SK-N-SH (cell line): Measurements from ENCODE around the gene FRMD8. TPM values are rescaled to one million over a fixed set of nuclear protein-coding genes. Genes with fewer than 3 reads are reported as not detected.

Experiments used
- CTCF ChIA-PET: fragments of 300-600, 350-600 bp; formaldehyde crosslinking; extraction: SDS; loops from one replicate; lab custom pipeline; 2021; lab: Yijun Ruan, JAX
- POLR2A ChIA-PET: fragments of 350-600 bp; sonication (Branson Sonifier 250); formaldehyde crosslinking; extraction: SDS; loops from one replicate; lab custom pipeline; 2020; ENCODE audit warnings: antibody characterized with exemption, inconsistent platforms; lab: Yijun Ruan, JAX
- DNase-seq: peaks from one replicate; pipeline ENCODE4 v3.0.0; 2012
- H2AFZ ChIP-seq: fragments of 200-600 bp; sonication (generic); 2 replicates; pipeline ENCODE4 v1.8.1; 2016; ENCODE audit warnings: antibody characterized with exemption, mild to moderate bottlenecking, low read depth
- H3F3A ChIP-seq: fragments of 200-600 bp; sonication (generic); replicated peaks from 2 replicates; pipeline ENCODE3; 2016; ENCODE audit warnings: antibody characterized with exemption, mild to moderate bottlenecking; ENCODE audit not compliant: insufficient read depth
- H3K27ac ChIP-seq, 2 experiments: fragments of 200-500 bp in 1 of 2; fragments of 200-600 bp in 1 of 2; sonication (Bioruptor generic) in 1 of 2; sonication (generic), shearing (Covaris generic) in 1 of 2; 2 replicates each; pipeline versions ENCODE4 v1.5.1 to v1.6.1; 2014 to 2016; ENCODE audit warnings: low read depth in 2 of 2, inconsistent platforms in 1 of 2, low read length in 1 of 2, mild to moderate bottlenecking in 1 of 2, mixed read lengths in 1 of 2
- H3K27me3 ChIP-seq: fragments of 200-600 bp; sonication (generic), shearing (Covaris generic); 2 replicates; pipeline ENCODE4 v1.6.1; 2016; ENCODE audit warnings: mixed run types; ENCODE audit not compliant: insufficient read depth
- H3K36me3 ChIP-seq, 2 experiments: fragments of 200-500 bp in 1 of 2; fragments of 200-600 bp in 1 of 2; sonication (Bioruptor generic) in 1 of 2; sonication (generic) in 1 of 2; replicated peaks in 1 of 2; 2 replicates each; pipeline versions ENCODE3 to v1.5.1; 2014 to 2016; ENCODE audit warnings: low read length in 1 of 2, mild to moderate bottlenecking in 1 of 2; ENCODE audit not compliant: insufficient read depth in 2 of 2, control insufficient read depth in 1 of 2
- H3K4me1 ChIP-seq, 2 experiments: fragments of 200-500 bp in 1 of 2; fragments of 200-600 bp in 1 of 2; sonication (Bioruptor generic) in 1 of 2; sonication (generic), shearing (Covaris generic) in 1 of 2; 2 replicates each; pipeline versions ENCODE4 v1.5.1 to v1.6.1; 2014 to 2016; ENCODE audit warnings: low read depth in 1 of 2, low read length in 1 of 2, mixed run types in 1 of 2; ENCODE audit not compliant: insufficient read depth in 2 of 2, control insufficient read depth in 1 of 2
- H3K4me2 ChIP-seq: fragments of 200-600 bp; sonication (generic), shearing (Covaris generic); 2 replicates; pipeline ENCODE4 v1.6.1; 2017; ENCODE audit warnings: mixed run types
- H3K4me3 ChIP-seq, 2 experiments: fragments of 200-500 bp in 1 of 2; fragments of 200-600 bp in 1 of 2; sonication (Bioruptor generic) in 1 of 2; sonication (generic), shearing (Covaris generic) in 1 of 2; 2 replicates each; pipeline versions ENCODE4 v1.5.1 to v1.8.1; 2014 to 2016; ENCODE audit warnings: low read depth in 2 of 2, inconsistent platforms in 1 of 2, low read length in 1 of 2, mild to moderate bottlenecking in 1 of 2, mixed read lengths in 1 of 2, moderate library complexity in 1 of 2
- H3K79me2 ChIP-seq: fragments of 200-600 bp; sonication (generic); 2 replicates; pipeline ENCODE4 v1.8.1; 2017; ENCODE audit warnings: mild to moderate bottlenecking; ENCODE audit not compliant: insufficient read depth
- H3K9ac ChIP-seq: fragments of 200-600 bp; sonication (generic); 2 replicates; pipeline ENCODE4 v1.6.1; 2017; ENCODE audit warnings: mixed run types
- H3K9me2 ChIP-seq: fragments of 200-600 bp; sonication (generic); 2 replicates; pipeline ENCODE4 v1.6.1; 2017; ENCODE audit warnings: mixed run types
- H3K9me3 ChIP-seq: fragments of 200-600 bp; sonication (generic); 2 replicates; pipeline ENCODE4 v1.6.1; 2017; ENCODE audit warnings: mixed run types, mild to moderate bottlenecking, moderate library complexity
- H4K20me1 ChIP-seq: fragments of 200-600 bp; sonication (generic); 2 replicates; pipeline ENCODE4 v1.6.1; 2017; ENCODE audit warnings: mild to moderate bottlenecking, mixed run types; ENCODE audit not compliant: insufficient read depth
- CHD2 ChIP-seq: fragments of 150-350 bp; IDR thresholded peaks from 2 replicates; pipeline ENCODE4 v1.6.1; 2018; ENCODE audit warnings: low read length; ENCODE audit not compliant: partially characterized antibody
- ELF1 ChIP-seq: IDR thresholded peaks from 2 replicates; pipeline ENCODE4 v1.4.0; 2012
- EP300 ChIP-seq, 2 experiments: IDR thresholded peaks; 2 replicates each; pipeline versions ENCODE4 v1.4.0 to v1.6.1; 2012; ENCODE audit warnings: borderline replicate concordance in 1 of 2, low read depth in 1 of 2, low read length in 1 of 2
- EZH2phosphoT487 ChIP-seq: fragments of 200-600 bp; sonication (generic); IDR thresholded peaks from 2 replicates; pipeline ENCODE4 v1.6.1; 2017; ENCODE audit warnings: low read depth, mixed run types, mild to moderate bottlenecking, antibody characterized with exemption, moderate library complexity, borderline replicate concordance
- FOSL2 ChIP-seq: IDR thresholded peaks from 2 replicates; pipeline ENCODE4 v1.4.0; 2012; ENCODE audit warnings: low read depth, mild to moderate bottlenecking, moderate library complexity, borderline replicate concordance
- FOXM1 ChIP-seq: IDR thresholded peaks from 2 replicates; pipeline ENCODE4 v1.4.0; 2012; ENCODE audit warnings: low read depth, mild to moderate bottlenecking
- GABPA ChIP-seq: IDR thresholded peaks from 2 replicates; pipeline ENCODE4 v1.4.0; 2012; ENCODE audit warnings: low read depth, mild to moderate bottlenecking
- IRF3 ChIP-seq: fragments of 150-350 bp; IDR thresholded peaks from 2 replicates; pipeline ENCODE4 v1.6.1; 2016; ENCODE audit warnings: mild to moderate bottlenecking, low read depth, low read length
- MAX ChIP-seq: IDR thresholded peaks from 2 replicates; pipeline ENCODE4 v1.4.0; 2012; ENCODE audit warnings: low read depth
- MEF2A ChIP-seq: IDR thresholded peaks from 2 replicates; pipeline ENCODE4 v1.4.0; 2012; ENCODE audit warnings: low read depth, borderline replicate concordance
- MXI1 ChIP-seq: IDR thresholded peaks from 2 replicates; pipeline ENCODE4 v1.6.1; 2012; ENCODE audit warnings: mild to moderate bottlenecking, low read depth, low read length, improper control_type of control experiment
- NRF1 ChIP-seq: IDR thresholded peaks from 2 replicates; pipeline ENCODE4 v1.6.1; 2012; ENCODE audit warnings: low read depth, mild to moderate bottlenecking, low read length
- POLR2AphosphoS5 ChIP-seq: IDR thresholded peaks from 2 replicates; pipeline ENCODE4 v1.6.1; 2012; ENCODE audit warnings: low read depth, low read length
- RAD21 ChIP-seq: IDR thresholded peaks from 2 replicates; pipeline ENCODE4 v1.6.1; 2012; ENCODE audit warnings: mild to moderate bottlenecking, low read length
- RCOR1 ChIP-seq: fragments of 150-350 bp; IDR thresholded peaks from 2 replicates; pipeline ENCODE4 v1.6.1; 2017; ENCODE audit warnings: antibody characterized with exemption, low read length
- REST ChIP-seq: IDR thresholded peaks from 2 replicates; pipeline ENCODE4 v1.6.1; 2012; ENCODE audit warnings: mild to moderate bottlenecking, low read depth, low read length, moderate library complexity
- RXRA ChIP-seq: IDR thresholded peaks from 2 replicates; pipeline ENCODE4 v1.4.0; 2012; ENCODE audit warnings: low read depth, mild to moderate bottlenecking, borderline replicate concordance
- SMC3 ChIP-seq: IDR thresholded peaks from 2 replicates; pipeline ENCODE4 v1.6.1; 2012; ENCODE audit warnings: low read depth, low read length, improper control_type of control experiment
- TCF12 ChIP-seq: IDR thresholded peaks from 2 replicates; pipeline ENCODE4 v1.4.0; 2012
- TEAD4 ChIP-seq: IDR thresholded peaks from 2 replicates; pipeline ENCODE4 v1.4.0; 2012; ENCODE audit warnings: mild to moderate bottlenecking, borderline replicate concordance; ENCODE audit not compliant: insufficient read depth
- USF1 ChIP-seq: IDR thresholded peaks from 2 replicates; pipeline ENCODE4 v1.4.0; 2012; ENCODE audit warnings: low read depth, borderline replicate concordance
- USF2 ChIP-seq: fragments of 150-350 bp; IDR thresholded peaks from 2 replicates; pipeline ENCODE4 v1.6.1; 2017; ENCODE audit warnings: antibody characterized with exemption, low read length, low read depth, borderline replicate concordance
- YY1 ChIP-seq: IDR thresholded peaks from 2 replicates; pipeline ENCODE4 v1.4.0; 2012; ENCODE audit warnings: low read depth, mild to moderate bottlenecking
- ZBTB33 ChIP-seq: IDR thresholded peaks from 2 replicates; pipeline ENCODE4 v1.4.0; 2012; ENCODE audit warnings: low read depth, borderline replicate concordance
- WGBS: methylation state at CpG from one replicate; pipeline ENCODE4 v1.1.6; 2017; ENCODE audit warnings: low lambda C conversion rate; 5-methylcytosine and 5-hydroxymethylcytosine counted together
- polyA plus RNA-seq, 3 experiments: library from polyadenylated mRNA; depleted of rRNA; stranded (reverse); fragments of >200 nt; gene quantifications; 2 replicates each; pipeline ENCODE4 v1.2.3, GENCODE V29; 2012

FRMD8 gene
- polyA plus RNA-seq, 1 of the 3 experiments (the other 2 are of a cell fraction): 19.0 TPM

- DNase-seq: peak; percentile 84
- WGBS: 17% methylated on average over 8 of the region's 8 CpGs
- TF ChIP-seq FOXM1 (no peak), GABPA (no peak), MXI1 (peak; percentile 71; the same call in 1 of the 2 replicates), MEF2A (peak; percentile 69; the same call in 1 of the 2 replicates), USF2 (no peak), TEAD4 (no peak), EP300 (IDR thresholded peaks at IDR 0.05; ENCODE audit: borderline replicate concordance in 1 of 2, low read depth in 1 of 2, low read length in 1 of 2) (peak in 1 of 2 experiments; percentile 25; a peak in 1 of 4 replicates), ZBTB33 (no peak), NRF1 (no peak), YY1 (no peak), SMC3 (no peak), IRF3 (no peak), USF1 (no peak), RAD21 (no peak), RXRA (peak; percentile 30; the same call in 1 of the 2 replicates), POLR2AphosphoS5 (peak; percentile 86), MAX (peak; percentile 54; the same call in 1 of the 2 replicates), EZH2phosphoT487 (no peak), FOSL2 (peak; percentile 46; the same call in 1 of the 2 replicates), TCF12 (peak; percentile 98), RCOR1 (peak; percentile 91), CHD2 (peak; percentile 55), ELF1 (0 out of 2 replicates have a peak, but pooled peaks have one; percentile 18), REST (no peak)
Observed at GRCh38 chr11:65452806-65453490, 66.5 kb downstream of the FRMD8 start.

More at GRCh38 chr11:65452806-65453490, 66.5 kb downstream of the FRMD8 start:
- Histone ChIP-seq H2AFZ (no peak overlapping the region), H3K79me2 (peaks cover 34% of the 10 kb centered on the region), H3K4me2 (peak overlapping the region; percentile 31; the same call in 1 of the 2 replicates), H3K9ac (peak overlapping the region; percentile 42; the same call in 1 of the 2 replicates), H3K4me1 (peaks cover 8 to 17% of the 10 kb centered on the region in 2 experiments; a peak in 3 of 4 replicates), H3K27me3 (no peaks in the 10 kb centered on the region), H3K9me3 (no peaks in the 10 kb centered on the region), H3K36me3 (no peaks in the 10 kb centered on the region), H3K27ac (peak overlapping the region; percentile 89 to 90), H3K9me2 (no peaks in the 10 kb centered on the region), H3F3A (peaks cover 47% of the 10 kb centered on the region), H4K20me1 (peaks cover 14% of the 10 kb centered on the region), H3K4me3 (no peak overlapping the region)
- POLR2A ChIA-PET: interaction anchor here (0.9 to 1.8 kb wide), 10 partner anchors 9 to 54 kb away, joined by 4 to 22 read pairs (median 4); partner anchors contain the start of genes MALAT1 and NEAT1
- CTCF ChIA-PET: interaction anchor here (1.4 kb wide), 1 partner anchor 39 kb away, joined by 3 read pairs; no protein-coding TSS in a partner anchor
